Measurements from ENCODE around the gene NFKBIB. TPM values are rescaled to one million over a fixed set of nuclear protein-coding genes. Genes with fewer than 3 reads are reported as not detected.

NFKBIB gene
- total and polyA plus RNA-seq, 2 donors (not counting 3 experiments of a cell fraction or from before 2014, with no cell fraction given): 25.0 to 30.8 TPM

DNA sequence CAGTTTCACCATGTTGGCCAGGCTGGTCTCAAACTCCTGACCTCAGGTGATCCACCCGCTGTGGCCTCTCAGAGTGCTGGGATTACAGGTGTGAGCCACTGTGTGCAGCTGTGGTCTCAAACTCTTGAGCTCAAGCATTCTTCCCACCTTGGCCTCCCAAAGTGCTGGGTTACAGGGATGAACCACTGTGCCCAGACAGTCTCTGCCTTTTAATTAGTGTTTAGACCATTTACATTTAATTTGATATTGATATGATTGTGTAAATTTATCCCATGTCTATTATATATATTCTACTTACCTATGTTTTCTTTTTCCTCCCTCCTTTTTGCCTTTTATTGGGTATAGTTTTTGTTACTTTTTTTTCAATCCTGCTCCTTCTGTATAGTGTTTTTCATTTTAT, 1.9 kb downstream of the NFKBIB start:
- Histone ChIP-seq H3K4me3 (replicated peaks in 1 of 3; ENCODE audit: insufficient read depth in 1 of 3, low read depth in 1 of 3, low read length in 3 of 3) (no peak overlapping the region), H3K4me2 (ENCODE audit: insufficient read depth, low read length) (peak overlapping the region; percentile 99), H3K9me1 (replicated peaks; ENCODE audit: control insufficient read depth, extremely low read depth, insufficient read depth, low read length) (no peaks in the 10 kb centered on the region), H4K20me1 (replicated peaks; ENCODE audit: control insufficient read depth, extremely low read depth, insufficient read depth, low read length) (no peaks in the 10 kb centered on the region), H2AFZ (ENCODE audit: low read depth, low read length) (no peak overlapping the region), H3K79me2 (ENCODE audit: control insufficient read depth, insufficient read depth, low read length) (peaks cover 5% of the 10 kb centered on the region), H3K9ac (replicated peaks; ENCODE audit: extremely low read depth, insufficient read depth, low read length) (no peak overlapping the region), H3K4me1 (ENCODE audit: control insufficient read depth, extremely low read depth, insufficient read depth, low read length) (peaks cover 22% of the 10 kb centered on the region), H3K27me3 (ENCODE audit: control insufficient read depth in 2 of 2, insufficient read depth in 2 of 2, low read length in 2 of 2) (no peaks in the 10 kb centered on the region), H3K9me3 (replicated peaks; ENCODE audit: control insufficient read depth, insufficient read depth, low read length) (no peaks in the 10 kb centered on the region), H3K36me3 (ENCODE audit: control insufficient read depth in 2 of 2, extremely low read depth in 1 of 2, insufficient read depth in 2 of 2, low read length in 2 of 2) (peaks cover 0 to 12% of the 10 kb centered on the region in 2 experiments), H3K27ac (ENCODE audit: insufficient read depth, low read depth, low read length) (no peak overlapping the region)
- intact Hi-C loops (cut with micrococcal nuclease): no loop called here
- POLR2A ChIA-PET: no interaction called here
- DNase-seq (ENCODE audit: low read depth, low spot score) (no peak), FAIRE-seq (no peak)
- TF ChIP-seq GATA2 (IDR thresholded peaks at IDR 0.05; ENCODE audit: insufficient read depth, insufficient read length, low read depth, low read length) (no peak), FOS (IDR thresholded peaks at IDR 0.05; ENCODE audit: borderline replicate concordance, insufficient read depth, low read length) (no peak), POLR2A (IDR thresholded peaks at IDR 0.05; ENCODE audit: low read depth, low read length) (no peak)
- dilution Hi-C loops (cut with MboI; ENCODE audit: extremely low pct_ligation_motif_present, low sequenced_read_pairs): no loop called here
- no TSS peak for BruUV-seq (replicated peaks)
- CTCF ChIA-PET: interaction anchor here (1.1 to 2.4 kb wide), 3 partner anchors 10 to 132 kb away, joined by 3 to 16 read pairs (median 5); partner anchors contain the start of genes CCER2, MRPS12 and SARS2

GRCh38 chr19:38904581-38905539, 5.1 kb downstream of the NFKBIB start:
- CTCF ChIA-PET: interaction anchor here (1.4 kb wide), 1 partner anchor 17 kb away, joined by 6 read pairs; no protein-coding TSS in a partner anchor
- POLR2A ChIA-PET: no interaction called here
- Histone ChIP-seq H3K4me2 (ENCODE audit: insufficient read depth, low read length) (no peak overlapping the region), H3K9me3 (replicated peaks; ENCODE audit: control insufficient read depth, insufficient read depth, low read length) (no peaks in the 10 kb centered on the region), H4K20me1 (replicated peaks; ENCODE audit: control insufficient read depth, extremely low read depth, insufficient read depth, low read length) (no peaks in the 10 kb centered on the region), H3K9ac (replicated peaks; ENCODE audit: extremely low read depth, insufficient read depth, low read length) (no peak overlapping the region), H3K9me1 (replicated peaks; ENCODE audit: control insufficient read depth, extremely low read depth, insufficient read depth, low read length) (no peaks in the 10 kb centered on the region), H3K36me3 (ENCODE audit: control insufficient read depth in 2 of 2, extremely low read depth in 1 of 2, insufficient read depth in 2 of 2, low read length in 2 of 2) (peaks cover 0 to 21% of the 10 kb centered on the region in 2 experiments), H3K4me3 (replicated peaks in 1 of 3; ENCODE audit: insufficient read depth in 1 of 3, low read depth in 1 of 3, low read length in 3 of 3) (no peak overlapping the region), H3K4me1 (ENCODE audit: control insufficient read depth, extremely low read depth, insufficient read depth, low read length) (peaks cover 15% of the 10 kb centered on the region), H2AFZ (ENCODE audit: low read depth, low read length) (no peak overlapping the region), H3K27ac (ENCODE audit: insufficient read depth, low read depth, low read length) (no peak overlapping the region), H3K79me2 (ENCODE audit: control insufficient read depth, insufficient read depth, low read length) (peaks cover 5% of the 10 kb centered on the region), H3K27me3 (ENCODE audit: control insufficient read depth in 2 of 2, insufficient read depth in 2 of 2, low read length in 2 of 2) (no peaks in the 10 kb centered on the region)
- intact Hi-C loops (cut with micrococcal nuclease) (no loop called here), dilution Hi-C loops (cut with MboI; ENCODE audit: extremely low pct_ligation_motif_present, low sequenced_read_pairs) (no loop called here)
- BruUV-seq (replicated peaks): no TSS peak
- FAIRE-seq (no peak), DNase-seq (ENCODE audit: low read depth, low spot score) (no peak)
- TF ChIP-seq FOS (IDR thresholded peaks at IDR 0.05; ENCODE audit: borderline replicate concordance, insufficient read depth, low read length) (no peak), GATA2 (IDR thresholded peaks at IDR 0.05; ENCODE audit: insufficient read depth, insufficient read length, low read depth, low read length) (no peak), POLR2AphosphoS5 (IDR thresholded peaks at IDR 0.05; ENCODE audit: insufficient read depth, low read depth, low read length) (no peak)
- TF ChIP-seq, protein P1, sequence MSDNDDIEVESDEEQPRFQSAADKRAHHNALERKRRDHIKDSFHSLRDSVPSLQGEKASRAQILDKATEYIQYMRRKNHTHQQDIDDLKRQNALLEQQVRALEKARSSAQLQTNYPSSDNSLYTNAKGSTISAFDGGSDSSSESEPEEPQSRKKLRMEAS (IDR thresholded peaks at IDR 0.05; ENCODE audit: insufficient read depth, insufficient read length): no peak
- TF ChIP-seq, protein P2, sequence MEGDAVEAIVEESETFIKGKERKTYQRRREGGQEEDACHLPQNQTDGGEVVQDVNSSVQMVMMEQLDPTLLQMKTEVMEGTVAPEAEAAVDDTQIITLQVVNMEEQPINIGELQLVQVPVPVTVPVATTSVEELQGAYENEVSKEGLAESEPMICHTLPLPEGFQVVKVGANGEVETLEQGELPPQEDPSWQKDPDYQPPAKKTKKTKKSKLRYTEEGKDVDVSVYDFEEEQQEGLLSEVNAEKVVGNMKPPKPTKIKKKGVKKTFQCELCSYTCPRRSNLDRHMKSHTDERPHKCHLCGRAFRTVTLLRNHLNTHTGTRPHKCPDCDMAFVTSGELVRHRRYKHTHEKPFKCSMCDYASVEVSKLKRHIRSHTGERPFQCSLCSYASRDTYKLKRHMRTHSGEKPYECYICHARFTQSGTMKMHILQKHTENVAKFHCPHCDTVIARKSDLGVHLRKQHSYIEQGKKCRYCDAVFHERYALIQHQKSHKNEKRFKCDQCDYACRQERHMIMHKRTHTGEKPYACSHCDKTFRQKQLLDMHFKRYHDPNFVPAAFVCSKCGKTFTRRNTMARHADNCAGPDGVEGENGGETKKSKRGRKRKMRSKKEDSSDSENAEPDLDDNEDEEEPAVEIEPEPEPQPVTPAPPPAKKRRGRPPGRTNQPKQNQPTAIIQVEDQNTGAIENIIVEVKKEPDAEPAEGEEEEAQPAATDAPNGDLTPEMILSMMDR (IDR thresholded peaks at IDR 0.05; ENCODE audit: extremely low read depth in 1 of 2, insufficient read depth in 1 of 2, low read depth in 1 of 2, low read length in 2 of 2): no peak

All from endothelial cell of umbilical vein (primary cell).